Tibial nerve (tissue), 4 donors: ENCODE measurements around the gene MARCHF10. TPM values are rescaled to one million over a fixed set of nuclear protein-coding genes. Genes with fewer than 3 reads are reported as not detected.

Experiments used
- DNase-seq, 2 donors: peaks; one replicate each; pipeline ENCODE4 v3.0.0-alpha.2; 2019; ENCODE audit warnings: low spot score in 2 of 2
- H3K27ac ChIP-seq, 4 donors: fragments of 200-600 bp; sonication (generic) in 3 of 4; one replicate each; pipeline ENCODE4 v1.5.1; 2017 to 2019; ENCODE audit warnings: mild to moderate bottlenecking in 1 of 4
- H3K27me3 ChIP-seq, 2 donors: fragments of 200-600 bp; sonication (generic) in 1 of 2; one replicate each; pipeline versions ENCODE4 v1.5.1 to v1.6.0; 2017 to 2019
- H3K36me3 ChIP-seq, 3 donors: fragments of 200-600 bp; sonication (generic); one replicate each; pipeline ENCODE4 v1.5.1; 2018 to 2019
- H3K4me1 ChIP-seq, 4 donors: fragments of 200-600 bp; sonication (generic) in 3 of 4; one replicate each; pipeline ENCODE4 v1.5.1; 2017 to 2019
- H3K4me3 ChIP-seq, 4 donors: fragments of 200-600 bp; sonication (generic) in 3 of 4; one replicate each; pipeline ENCODE4 v1.5.1; 2017 to 2019; ENCODE audit warnings: mild to moderate bottlenecking in 1 of 4, moderate library complexity in 1 of 4
- H3K9me3 ChIP-seq, 4 donors: fragments of 200-600 bp; sonication (generic) in 3 of 4; one replicate each; pipeline ENCODE4 v1.5.1; 2017 to 2019
- EP300 ChIP-seq, 2 donors: sonication (generic); formaldehyde crosslinking; IDR thresholded peaks; one replicate each; pipeline ENCODE4 v1.6.1; 2017; ENCODE audit warnings: antibody characterized with exemption in 2 of 2, mild to moderate bottlenecking in 1 of 2
- POLR2A ChIP-seq, 2 donors: fragments of 450-650 bp; IDR thresholded peaks; one replicate each; pipeline ENCODE4 v1.6.1; 2017; ENCODE audit warnings: antibody characterized with exemption in 2 of 2, mild to moderate bottlenecking in 2 of 2, moderate library complexity in 2 of 2
- WGBS, 2 donors: methylation state at CpG; one replicate each; pipeline ENCODE4 v1.1.5; 2018; 5-methylcytosine and 5-hydroxymethylcytosine counted together
- total RNA-seq, 4 donors: library from RNA; depleted of rRNA; stranded (reverse); fragments of >200 nt; gene quantifications; one replicate each; pipeline ENCODE4 v1.1.0, GENCODE V29; 2016
- TF ChIP-seq, protein P1 (sequence below), 5 experiments: fragments of 200-600 bp in 3 of 5; fragments of 450-650 bp in 2 of 5; sonication (generic) in 3 of 5; IDR thresholded peaks; one replicate each; pipeline ENCODE4 v1.5.1; 2016 to 2019; ENCODE audit warnings: antibody characterized with exemption in 5 of 5, mild to moderate bottlenecking in 3 of 5, moderate library complexity in 2 of 5

The MARCHF10 gene
- total RNA-seq, 4 donors from 2014 or later: 1.8 to 11.7 (median 3.6) TPM

DNA sequence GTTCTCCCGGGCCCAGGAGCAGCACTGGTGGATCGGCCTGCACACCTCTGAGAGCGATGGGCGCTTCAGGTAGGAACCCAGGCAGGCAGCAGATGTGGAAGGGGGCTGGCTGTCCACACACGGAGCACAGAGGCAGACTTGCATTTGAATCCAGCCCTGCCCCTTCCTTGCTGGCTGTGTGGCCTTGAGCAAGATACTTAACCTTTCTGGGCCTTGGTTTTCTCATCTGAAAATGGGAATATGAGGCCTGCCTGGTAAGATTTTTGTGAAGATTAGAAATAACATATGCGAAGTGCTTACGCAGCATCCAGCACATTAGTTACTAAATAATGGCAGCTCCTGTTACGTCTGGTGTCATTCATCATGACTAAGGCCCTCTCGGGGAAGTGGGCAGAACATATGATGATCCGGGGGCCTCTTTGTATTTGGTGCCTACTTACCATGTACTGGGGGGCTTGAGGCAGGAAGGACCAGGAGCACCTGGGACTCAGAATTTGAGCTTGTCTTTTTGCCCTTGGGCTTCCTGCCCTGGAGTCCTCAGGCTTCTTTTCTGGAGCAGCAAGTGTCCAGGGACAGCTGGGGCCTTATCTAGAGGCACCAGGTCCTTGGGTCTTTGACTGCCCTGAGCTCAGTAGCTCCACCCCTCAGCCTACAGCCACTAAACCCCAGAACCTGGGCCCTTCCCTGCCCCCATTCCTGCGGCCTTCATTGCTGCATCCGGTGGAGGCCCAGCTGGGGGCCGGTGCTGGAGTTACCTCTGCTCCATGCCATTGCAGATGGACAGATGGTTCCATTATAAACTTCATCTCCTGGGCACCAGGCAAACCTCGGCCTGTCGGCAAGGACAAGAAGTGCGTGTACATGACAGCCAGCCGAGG, 126.8 kb downstream of the MARCHF10 start:
- no peak overlapping the region for H3K4me3 ChIP-seq
- no peak overlapping the region for H3K27ac ChIP-seq
- no peaks in the 10 kb centered on the region for H3K9me3 ChIP-seq
- no peak for DNase-seq
- no peaks in the 10 kb centered on the region for H3K4me1 ChIP-seq
- H3K27me3 ChIP-seq: no peaks in the 10 kb centered on the region
- TF ChIP-seq, protein P1, sequence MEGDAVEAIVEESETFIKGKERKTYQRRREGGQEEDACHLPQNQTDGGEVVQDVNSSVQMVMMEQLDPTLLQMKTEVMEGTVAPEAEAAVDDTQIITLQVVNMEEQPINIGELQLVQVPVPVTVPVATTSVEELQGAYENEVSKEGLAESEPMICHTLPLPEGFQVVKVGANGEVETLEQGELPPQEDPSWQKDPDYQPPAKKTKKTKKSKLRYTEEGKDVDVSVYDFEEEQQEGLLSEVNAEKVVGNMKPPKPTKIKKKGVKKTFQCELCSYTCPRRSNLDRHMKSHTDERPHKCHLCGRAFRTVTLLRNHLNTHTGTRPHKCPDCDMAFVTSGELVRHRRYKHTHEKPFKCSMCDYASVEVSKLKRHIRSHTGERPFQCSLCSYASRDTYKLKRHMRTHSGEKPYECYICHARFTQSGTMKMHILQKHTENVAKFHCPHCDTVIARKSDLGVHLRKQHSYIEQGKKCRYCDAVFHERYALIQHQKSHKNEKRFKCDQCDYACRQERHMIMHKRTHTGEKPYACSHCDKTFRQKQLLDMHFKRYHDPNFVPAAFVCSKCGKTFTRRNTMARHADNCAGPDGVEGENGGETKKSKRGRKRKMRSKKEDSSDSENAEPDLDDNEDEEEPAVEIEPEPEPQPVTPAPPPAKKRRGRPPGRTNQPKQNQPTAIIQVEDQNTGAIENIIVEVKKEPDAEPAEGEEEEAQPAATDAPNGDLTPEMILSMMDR (IDR thresholded peaks at IDR 0.05): no peak
- TF ChIP-seq POLR2A (IDR thresholded peaks at IDR 0.05): no peak
- TF ChIP-seq EP300 (IDR thresholded peaks at IDR 0.05): no peak
- H3K36me3 ChIP-seq: peaks cover 0 to 27% (median 0%) of the 10 kb centered on the region in 3 donors
- 90 to 92% methylated on average over 17 of the region's 17 CpGs for WGBS, 2 donors

DNA sequence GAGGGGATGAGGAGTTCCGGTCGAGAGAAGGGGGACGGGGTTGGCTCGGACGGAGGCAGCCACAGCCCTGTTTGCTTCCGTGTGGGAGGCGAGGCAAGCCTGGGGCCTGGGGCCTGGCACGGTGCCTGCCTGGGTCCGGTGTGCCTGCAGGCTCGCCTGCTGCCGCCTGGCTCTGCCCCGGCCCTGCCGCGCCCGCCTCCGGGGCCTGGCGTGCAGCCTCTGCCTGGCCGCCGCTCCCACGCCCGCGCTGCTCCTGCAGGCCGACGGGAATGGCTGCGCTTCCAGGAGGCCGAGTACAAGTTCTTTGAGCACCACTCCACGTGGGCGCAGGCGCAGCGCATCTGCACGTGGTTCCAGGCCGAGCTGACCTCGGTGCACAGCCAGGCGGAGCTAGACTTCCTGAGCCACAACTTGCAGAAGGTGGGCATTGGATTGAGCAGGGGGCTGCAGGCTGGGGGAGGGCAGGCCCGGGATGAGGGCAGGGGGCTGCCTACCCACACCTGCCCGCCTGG, 127.5 kb downstream of the MARCHF10 start:
- Histone ChIP-seq H3K27me3 (no peaks in the 10 kb centered on the region), H3K4me1 (no peaks in the 10 kb centered on the region), H3K36me3 (peaks cover 0 to 30% (median 0%) of the 10 kb centered on the region in 3 donors), H3K4me3 (no peak overlapping the region), H3K9me3 (no peaks in the 10 kb centered on the region), H3K27ac (peak overlapping the region in 1 of 4 donors; percentile 1)
- 66% methylated on average over 15 to 23 of the region's 36 CpGs for WGBS, 2 donors
- TF ChIP-seq, protein P1 (IDR thresholded peaks at IDR 0.05): peak in 1 of 5 experiments; percentile 21
- TF ChIP-seq POLR2A (IDR thresholded peaks at IDR 0.05): no peak
- DNase-seq: no peak

DNA sequence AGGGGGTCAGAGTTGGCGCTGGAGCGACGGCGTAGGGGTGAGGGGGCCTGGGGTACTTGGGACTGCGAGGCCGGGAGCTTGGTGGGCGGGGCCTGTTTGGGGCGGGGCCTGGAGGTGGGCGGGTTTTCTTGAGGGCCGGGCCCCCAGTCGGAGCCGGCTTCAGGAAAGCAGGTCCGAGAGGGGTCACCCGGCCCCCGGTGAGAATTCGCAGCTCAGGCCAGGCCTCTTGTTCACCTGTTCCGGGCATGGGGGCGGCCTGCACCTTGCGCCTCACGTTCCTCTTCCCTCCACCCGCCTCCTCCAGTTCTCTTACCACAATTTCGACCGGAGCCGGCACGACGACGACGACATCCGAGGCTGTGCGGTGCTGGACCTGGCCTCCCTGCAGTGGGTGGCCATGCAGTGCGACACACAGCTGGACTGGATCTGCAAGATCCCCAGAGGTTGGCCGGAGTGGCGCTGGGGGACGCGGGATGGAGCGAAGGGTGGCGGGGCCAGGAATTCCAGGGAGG, 128.2 kb downstream of the MARCHF10 start:
- 71 to 75% methylated on average over 37 of the region's 37 CpGs for WGBS, 2 donors
- H3K4me1 ChIP-seq: peaks cover 0 to 6% (median 0%) of the 10 kb centered on the region in 4 donors
- H3K4me3 ChIP-seq: no peak overlapping the region
- no peaks in the 10 kb centered on the region for H3K27me3 ChIP-seq
- no peak for DNase-seq
- H3K27ac ChIP-seq: peak overlapping the region in 1 of 4 donors; percentile 1
- H3K36me3 ChIP-seq: peaks cover 0 to 30% (median 0%) of the 10 kb centered on the region in 3 donors
- TF ChIP-seq, protein P1 (IDR thresholded peaks at IDR 0.05): no peak
- TF ChIP-seq POLR2A (IDR thresholded peaks at IDR 0.05) (no peak), EP300 (IDR thresholded peaks at IDR 0.05) (no peak)
- H3K9me3 ChIP-seq: no peaks in the 10 kb centered on the region

DNA sequence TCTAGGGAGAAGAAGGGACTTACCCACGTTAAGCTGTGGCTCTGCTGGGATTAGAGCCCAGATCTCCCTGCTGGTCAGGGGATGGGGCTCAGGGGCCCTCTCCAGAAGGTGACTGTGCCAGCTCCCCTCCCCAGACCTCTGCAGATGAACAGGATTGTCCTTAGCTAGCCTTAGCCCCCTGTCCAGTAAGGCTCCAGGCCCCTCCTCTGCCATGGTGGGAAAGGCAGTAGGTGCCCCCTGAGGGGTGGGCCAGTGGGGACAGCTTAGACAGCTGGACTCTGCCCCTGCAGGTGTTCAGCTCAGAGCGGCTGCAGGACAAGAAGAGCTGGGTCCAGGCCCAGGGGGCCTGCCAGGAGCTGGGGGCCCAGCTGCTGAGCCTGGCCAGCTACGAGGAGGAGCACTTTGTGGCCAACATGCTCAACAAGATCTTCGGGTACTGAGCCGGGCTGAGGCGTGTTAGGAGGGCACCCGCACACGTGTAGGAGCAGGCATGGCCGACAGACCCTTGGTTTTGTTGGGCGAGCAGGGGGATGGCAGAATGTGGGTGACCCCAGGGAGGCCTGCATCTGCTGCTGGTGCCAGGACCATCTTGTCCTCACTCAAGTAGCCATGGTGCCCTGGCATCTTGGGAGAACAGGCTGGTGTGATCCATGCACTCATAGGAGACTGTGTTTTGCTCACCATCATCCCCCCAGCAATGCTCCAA, 129.7 kb downstream of the MARCHF10 start:
- DNase-seq: no peak
- WGBS, 2 donors: 82 to 96% methylated on average over 7 to 9 of the region's 10 CpGs

More for the DNA sequence above, 129.7 kb downstream of the MARCHF10 start:
- Histone ChIP-seq H3K4me3 (no peak overlapping the region), H3K27ac (no peak overlapping the region), H3K36me3 (peaks cover 0 to 30% (median 0%) of the 10 kb centered on the region in 3 donors), H3K9me3 (no peaks in the 10 kb centered on the region), H3K27me3 (no peaks in the 10 kb centered on the region), H3K4me1 (peaks cover 0 to 9% (median 0%) of the 10 kb centered on the region in 4 donors)
- TF ChIP-seq POLR2A (IDR thresholded peaks at IDR 0.05) (no peak), EP300 (IDR thresholded peaks at IDR 0.05) (no peak)
- TF ChIP-seq, protein P1 (IDR thresholded peaks at IDR 0.05): no peak
